Adrenal gland (tissue), 5 donors: Measurements from ENCODE around the gene CLSTN1.

Source experiments
- POLR2A ChIP-seq, 2 donors: fragments of 450-650 bp; IDR thresholded peaks; one replicate each; pipeline ENCODE4 v1.6.1; 2017; ENCODE audit warnings: antibody characterized with exemption in 2 of 2, mild to moderate bottlenecking in 2 of 2, moderate library complexity in 1 of 2
- TF ChIP-seq, protein P1 (sequence below), 6 experiments: fragments of 450-650 bp in 4 of 6; fragments of 200-600 bp in 2 of 6; sonication (generic) in 1 of 6; IDR thresholded peaks; 1 replicate in 5 of 6; 2 replicates in 1 of 6; pipeline versions ENCODE4 v1.5.1 to v1.8.0; 2016 to 2021; ENCODE audit warnings: antibody characterized with exemption in 6 of 6, mild to moderate bottlenecking in 2 of 6, moderate library complexity in 1 of 6
- donor health status: DM: no; HTN: no; CAD: no.

DNA sequence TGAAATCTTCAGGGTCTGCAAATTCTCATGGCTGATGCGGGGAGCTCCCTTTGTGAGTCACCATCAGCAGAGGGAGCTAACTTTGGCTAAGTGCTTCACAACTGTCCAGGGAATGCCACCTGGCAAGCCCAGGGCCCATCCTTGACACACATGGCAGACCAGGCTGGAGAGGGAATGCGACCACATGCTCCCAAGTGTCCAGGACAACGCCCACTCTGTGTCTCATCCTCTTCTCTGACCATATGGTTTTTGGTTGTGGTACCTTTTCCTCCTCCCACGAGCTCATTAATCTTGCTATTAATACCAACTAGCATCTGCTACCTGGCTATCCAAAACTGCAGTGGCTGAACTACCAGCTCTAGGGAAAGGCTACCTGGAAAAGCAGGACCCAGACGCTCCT, 37.1 kb upstream of the CLSTN1 start:
- TF ChIP-seq, protein P1, sequence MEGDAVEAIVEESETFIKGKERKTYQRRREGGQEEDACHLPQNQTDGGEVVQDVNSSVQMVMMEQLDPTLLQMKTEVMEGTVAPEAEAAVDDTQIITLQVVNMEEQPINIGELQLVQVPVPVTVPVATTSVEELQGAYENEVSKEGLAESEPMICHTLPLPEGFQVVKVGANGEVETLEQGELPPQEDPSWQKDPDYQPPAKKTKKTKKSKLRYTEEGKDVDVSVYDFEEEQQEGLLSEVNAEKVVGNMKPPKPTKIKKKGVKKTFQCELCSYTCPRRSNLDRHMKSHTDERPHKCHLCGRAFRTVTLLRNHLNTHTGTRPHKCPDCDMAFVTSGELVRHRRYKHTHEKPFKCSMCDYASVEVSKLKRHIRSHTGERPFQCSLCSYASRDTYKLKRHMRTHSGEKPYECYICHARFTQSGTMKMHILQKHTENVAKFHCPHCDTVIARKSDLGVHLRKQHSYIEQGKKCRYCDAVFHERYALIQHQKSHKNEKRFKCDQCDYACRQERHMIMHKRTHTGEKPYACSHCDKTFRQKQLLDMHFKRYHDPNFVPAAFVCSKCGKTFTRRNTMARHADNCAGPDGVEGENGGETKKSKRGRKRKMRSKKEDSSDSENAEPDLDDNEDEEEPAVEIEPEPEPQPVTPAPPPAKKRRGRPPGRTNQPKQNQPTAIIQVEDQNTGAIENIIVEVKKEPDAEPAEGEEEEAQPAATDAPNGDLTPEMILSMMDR (IDR thresholded peaks at IDR 0.05): no peak
- no peak for TF ChIP-seq POLR2A (IDR thresholded peaks at IDR 0.05)
